ENCODE data around the gene CHFR.

The CHFR gene

DNA sequence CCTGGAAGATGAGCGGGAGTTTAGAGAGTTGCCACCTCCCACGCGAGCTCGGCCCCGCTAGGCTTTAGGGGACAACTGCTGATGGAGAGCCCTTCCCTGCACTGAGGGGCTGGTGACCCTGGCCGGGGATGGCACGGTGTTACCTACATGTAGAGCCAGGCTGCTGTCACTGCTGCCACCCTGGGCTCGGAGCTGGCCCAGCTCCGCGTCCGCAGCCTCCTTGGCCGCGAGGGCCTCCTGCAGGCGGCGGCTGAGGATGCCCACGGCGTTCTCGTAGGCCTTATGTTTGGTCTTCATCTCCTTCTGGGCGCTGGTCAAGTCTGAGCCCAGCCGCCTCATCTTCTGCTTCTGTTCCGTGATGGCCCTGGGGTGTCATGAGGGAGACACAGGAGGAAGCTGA is 101.2 kb downstream of the CHFR start:
- DNase-seq (ENCODE audit: low read depth in 1 of 2, low spot score in 1 of 2): no peak
- in situ Hi-C loops (cut with HindIII; ENCODE audit: low pct_unique_long_range_greater_than_20kb, low sequenced_read_pairs): no loop called here
- TF ChIP-seq JUND (IDR thresholded peaks at IDR 0.05; ENCODE audit: low read depth): no peak

DNA sequence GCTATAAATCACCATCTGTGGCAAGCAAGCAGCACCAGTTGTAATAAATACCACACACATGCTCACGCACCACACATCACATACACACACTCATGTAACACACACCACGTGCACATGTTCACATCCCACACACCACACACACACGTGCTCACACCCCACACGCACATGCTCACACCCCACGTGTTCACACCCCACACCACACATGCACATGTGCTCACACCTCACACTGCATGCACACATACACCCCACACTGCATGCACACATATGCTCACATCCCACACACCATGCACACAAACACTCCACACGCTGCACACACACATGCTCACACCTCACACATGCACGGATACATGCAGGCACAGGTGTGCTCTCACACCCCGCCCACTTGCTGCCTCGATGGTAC is 102.8 kb downstream of the CHFR start:
- DNase-seq (ENCODE audit: low read depth in 1 of 2, low spot score in 1 of 2): no peak
- no peak for TF ChIP-seq JUND (IDR thresholded peaks at IDR 0.05; ENCODE audit: low read depth)
- in situ Hi-C loops (cut with HindIII; ENCODE audit: low pct_unique_long_range_greater_than_20kb, low sequenced_read_pairs): no loop called here

DNA sequence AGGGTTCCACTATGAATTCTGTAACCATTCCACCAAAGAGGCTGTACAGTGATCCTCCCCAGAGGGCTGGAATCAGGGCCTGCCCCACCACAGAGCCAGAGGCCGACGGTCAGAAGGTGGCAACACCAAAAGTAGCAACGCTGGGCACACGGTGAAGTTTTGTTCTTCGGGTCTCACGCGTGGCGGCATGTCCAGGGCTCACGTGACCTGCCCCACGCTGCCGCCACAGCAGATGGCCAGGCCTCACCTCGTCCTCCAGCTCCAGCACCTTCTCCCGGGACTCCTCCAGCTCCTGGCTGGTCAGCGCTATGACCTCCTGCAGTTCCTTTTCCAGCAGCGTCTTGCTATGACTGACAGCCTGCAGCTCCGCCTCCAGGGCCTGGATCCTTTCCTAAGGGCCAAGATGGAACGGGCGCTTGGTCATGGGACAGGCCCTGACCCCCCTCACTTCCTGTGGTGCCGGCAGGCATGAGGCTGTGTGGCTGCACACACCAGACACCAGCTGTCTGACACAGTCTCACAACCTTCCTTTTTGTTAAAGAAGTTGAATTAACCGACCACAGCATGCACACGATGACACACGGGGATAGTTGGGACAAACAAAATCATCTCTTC is 103.4 kb downstream of the CHFR start:
- in situ Hi-C loops (cut with HindIII; ENCODE audit: low pct_unique_long_range_greater_than_20kb, low sequenced_read_pairs): no loop called here
- no peak for DNase-seq (ENCODE audit: low read depth in 1 of 2, low spot score in 1 of 2)
- no peak for TF ChIP-seq JUND (IDR thresholded peaks at IDR 0.05; ENCODE audit: low read depth)

Data from T47D (cell line).